ENCODE measurements around the gene CHST14. TPM values are rescaled to one million over a fixed set of nuclear protein-coding genes. Genes with fewer than 3 reads are reported as not detected.

Gene CHST14
- total and polyA plus RNA-seq, 2 of the 8 experiments (the other 6 are each of a cell fraction or from before 2014, with no cell fraction given): 13.4 to 20.3 TPM

DNA sequence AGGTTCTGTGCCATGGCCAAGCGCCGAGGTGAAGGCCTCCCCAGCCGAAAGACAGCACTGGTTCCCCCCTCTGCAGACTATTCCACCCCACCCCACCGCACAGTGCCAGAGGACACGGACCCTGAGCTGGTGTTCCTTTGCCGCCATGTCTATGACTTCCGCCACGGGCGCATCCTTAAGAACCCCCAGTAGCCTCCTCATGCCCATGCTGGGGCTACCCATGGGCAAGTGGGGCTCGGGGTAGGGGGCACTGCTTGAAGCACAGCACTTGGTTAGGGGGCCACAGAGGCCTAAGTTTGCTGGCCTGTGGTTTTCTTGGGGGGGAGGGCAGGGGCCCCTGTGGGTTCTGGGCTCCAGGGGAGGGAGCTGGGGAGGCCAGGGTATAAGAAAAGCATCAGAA, 4.8 kb upstream of the CHST14 start:
- peaks cover 0 to 7% of the 10 kb centered on the region in 2 experiments; a peak in 2 of 4 replicates for H3K79me2 ChIP-seq (ENCODE audit: control insufficient read depth in 1 of 2, insufficient read depth in 2 of 2, low read length in 2 of 2)
- peaks cover 8% of the 10 kb centered on the region for H3K79me1 ChIP-seq (ENCODE audit: low read depth, low read length)
- H3K27me3 ChIP-seq (replicated peaks in 1 of 4; ENCODE audit: control insufficient read depth in 3 of 4, extremely low read depth in 1 of 4, insufficient read depth in 3 of 4, low read length in 3 of 4): no peaks in the 10 kb centered on the region
- H3K18ac ChIP-seq (ENCODE audit: extremely low read depth, low read length): no peak overlapping the region
- H3K23me2 ChIP-seq (ENCODE audit: low read depth, low read length): peaks cover 6% of the 10 kb centered on the region
- H3K56ac ChIP-seq (replicated peaks; ENCODE audit: insufficient read length, low read depth, low read length): no peak overlapping the region
- H2BK15ac ChIP-seq (ENCODE audit: low read length): no peak overlapping the region
- peaks cover 12 to 15% of the 10 kb centered on the region in 2 experiments for H4K20me1 ChIP-seq (replicated peaks in 1 of 2; ENCODE audit: control insufficient read depth in 1 of 2, insufficient read depth in 2 of 2, low read length in 2 of 2)
- H4K8ac ChIP-seq (ENCODE audit: extremely low read depth, insufficient read depth, low read length): no peak overlapping the region
- no peak overlapping the region for H2AK5ac ChIP-seq (ENCODE audit: low read depth, low read length)
- POLR2A ChIA-PET (ENCODE audit: partially characterized antibody): interaction anchor here (1.1 to 1.6 kb wide), 2 partner anchors 27 to 49 kb away, joined by 3 read pairs; no protein-coding TSS in a partner anchor
- no peak overlapping the region for H2BK12ac ChIP-seq (ENCODE audit: low read depth, low read length)
- no peak overlapping the region for H3K14ac ChIP-seq (ENCODE audit: insufficient read length)
- no peak overlapping the region for H2BK5ac ChIP-seq (ENCODE audit: low read depth, low read length)
- H3K4me2 ChIP-seq (ENCODE audit: insufficient read depth in 1 of 2, low read depth in 2 of 2, low read length in 2 of 2): no peak overlapping the region
- no peak overlapping the region for H3K9ac ChIP-seq (replicated peaks in 1 of 4; ENCODE audit: extremely low read depth in 1 of 4, low read depth in 3 of 4, low read length in 3 of 4)
- no peak overlapping the region for H4K91ac ChIP-seq (replicated peaks; ENCODE audit: insufficient read length, low read length)
- H3K36me3 ChIP-seq (ENCODE audit: control insufficient read depth in 2 of 4, insufficient read depth in 4 of 4, low read length in 3 of 4): peaks cover 20 to 58% (median 42%) of the 10 kb centered on the region in 4 experiments; a peak in 7 of 8 replicates
- H2BK20ac ChIP-seq (ENCODE audit: low read length): no peak overlapping the region
- H2AFZ ChIP-seq (ENCODE audit: low read length): no peak overlapping the region
- H4K5ac ChIP-seq (ENCODE audit: insufficient read length, low read depth, low read length): no peak overlapping the region
- H3K23ac ChIP-seq (ENCODE audit: insufficient read length): no peak overlapping the region
- H2BK120ac ChIP-seq (replicated peaks; ENCODE audit: low read depth, low read length): no peak overlapping the region
- FAIRE-seq (no peak), DNase-seq (ENCODE audit: low read depth in 1 of 2, low spot score in 2 of 2) (no peak)
- no peak overlapping the region for H3K4ac ChIP-seq (replicated peaks; ENCODE audit: insufficient read length, low read depth, low read length)
- H3K4me3 ChIP-seq (ENCODE audit: extremely low read depth in 1 of 4, insufficient read depth in 2 of 4, low read depth in 3 of 4, low read length in 4 of 4): no peak overlapping the region
- WGBS, 2 experiments (ENCODE audit: extremely low coverage in 1 of 2, insufficient coverage in 1 of 2, insufficient read length in 1 of 2, insufficient replicate concordance in 2 of 2, low coverage in 1 of 2, low lambda C conversion rate in 2 of 2, missing lambda C conversion rate in 1 of 2): 94% methylated on average over 7 of the region's 10 CpGs; no CpG with 5 or more reads in 1 of the 2 experiments
- CTCF ChIA-PET (ENCODE audit: partially characterized antibody): interaction anchor here (0.6 to 1.4 kb wide), 2 partner anchors 11 to 41 kb away, joined by 3 to 4 read pairs; no protein-coding TSS in a partner anchor
- H3K9me3 ChIP-seq (ENCODE audit: insufficient read depth in 2 of 2, low read depth in 1 of 2, low read length in 1 of 2): no peaks in the 10 kb centered on the region
- no peak overlapping the region for H3K27ac ChIP-seq (ENCODE audit: low read depth, low read length)
- H3K4me1 ChIP-seq (replicated peaks in 1 of 4; ENCODE audit: control insufficient read depth in 3 of 4, insufficient read depth in 4 of 4, low read length in 3 of 4): peaks cover 0 to 8% (median under 1%) of the 10 kb centered on the region in 4 experiments; a peak in 3 of 7 replicates
- TF ChIP-seq SP2 (IDR thresholded peaks at IDR 0.05; ENCODE audit: low read length) (no peak), CBX5 (IDR thresholded peaks at IDR 0.05; ENCODE audit: low read depth, low read length) (no peak)
